ENCODE measurements around the gene PRM3.

DNA sequence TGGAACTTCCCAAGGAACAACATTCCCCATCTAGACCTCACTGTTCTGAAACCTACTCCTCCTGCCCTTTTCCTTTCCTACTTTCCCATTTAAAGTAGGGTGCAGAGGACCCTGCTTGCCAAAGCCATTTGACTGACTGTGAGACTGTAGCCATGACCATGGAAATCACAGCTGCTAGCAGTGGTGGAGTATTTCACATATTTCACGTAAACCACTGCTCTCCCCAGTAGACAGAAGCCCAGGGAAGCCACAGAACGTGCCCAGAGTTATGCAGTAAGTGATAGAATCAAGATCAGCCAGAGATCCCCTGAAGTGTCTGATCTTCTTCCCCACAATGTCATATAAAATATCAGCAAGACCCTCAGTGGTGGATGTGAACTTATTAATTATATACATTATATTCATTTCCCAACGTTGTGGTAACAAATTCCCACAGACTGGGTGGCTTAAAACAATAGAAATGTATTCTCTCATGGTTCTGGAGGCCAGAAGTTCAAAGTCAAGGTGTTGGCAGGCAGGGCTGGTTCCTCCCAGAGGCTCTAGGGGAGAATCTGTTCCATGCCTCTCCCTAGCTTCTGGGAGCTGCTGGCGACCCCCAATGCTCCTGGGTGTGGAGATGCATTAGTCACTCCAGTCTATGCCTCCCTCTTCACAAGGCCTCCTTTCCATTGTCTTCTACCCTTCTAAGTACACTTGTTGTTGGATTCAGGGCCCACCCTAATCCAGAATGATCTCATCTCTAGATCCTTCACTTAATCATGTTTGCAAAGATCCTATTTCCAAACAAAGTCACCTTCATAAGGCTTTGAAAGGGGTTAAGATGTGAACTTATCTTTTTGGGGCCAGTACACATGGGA, 28.4 kb upstream of the PRM3 start:
- TF ChIP-seq, protein P1, sequence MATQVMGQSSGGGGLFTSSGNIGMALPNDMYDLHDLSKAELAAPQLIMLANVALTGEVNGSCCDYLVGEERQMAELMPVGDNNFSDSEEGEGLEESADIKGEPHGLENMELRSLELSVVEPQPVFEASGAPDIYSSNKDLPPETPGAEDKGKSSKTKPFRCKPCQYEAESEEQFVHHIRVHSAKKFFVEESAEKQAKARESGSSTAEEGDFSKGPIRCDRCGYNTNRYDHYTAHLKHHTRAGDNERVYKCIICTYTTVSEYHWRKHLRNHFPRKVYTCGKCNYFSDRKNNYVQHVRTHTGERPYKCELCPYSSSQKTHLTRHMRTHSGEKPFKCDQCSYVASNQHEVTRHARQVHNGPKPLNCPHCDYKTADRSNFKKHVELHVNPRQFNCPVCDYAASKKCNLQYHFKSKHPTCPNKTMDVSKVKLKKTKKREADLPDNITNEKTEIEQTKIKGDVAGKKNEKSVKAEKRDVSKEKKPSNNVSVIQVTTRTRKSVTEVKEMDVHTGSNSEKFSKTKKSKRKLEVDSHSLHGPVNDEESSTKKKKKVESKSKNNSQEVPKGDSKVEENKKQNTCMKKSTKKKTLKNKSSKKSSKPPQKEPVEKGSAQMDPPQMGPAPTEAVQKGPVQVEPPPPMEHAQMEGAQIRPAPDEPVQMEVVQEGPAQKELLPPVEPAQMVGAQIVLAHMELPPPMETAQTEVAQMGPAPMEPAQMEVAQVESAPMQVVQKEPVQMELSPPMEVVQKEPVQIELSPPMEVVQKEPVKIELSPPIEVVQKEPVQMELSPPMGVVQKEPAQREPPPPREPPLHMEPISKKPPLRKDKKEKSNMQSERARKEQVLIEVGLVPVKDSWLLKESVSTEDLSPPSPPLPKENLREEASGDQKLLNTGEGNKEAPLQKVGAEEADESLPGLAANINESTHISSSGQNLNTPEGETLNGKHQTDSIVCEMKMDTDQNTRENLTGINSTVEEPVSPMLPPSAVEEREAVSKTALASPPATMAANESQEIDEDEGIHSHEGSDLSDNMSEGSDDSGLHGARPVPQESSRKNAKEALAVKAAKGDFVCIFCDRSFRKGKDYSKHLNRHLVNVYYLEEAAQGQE (IDR thresholded peaks at IDR 0.05) = no peak
- TF ChIP-seq SP1 (IDR thresholded peaks at IDR 0.05) = no peak
- no peak for TF ChIP-seq YY1 (IDR thresholded peaks at IDR 0.05)
- TF ChIP-seq, protein P2, sequence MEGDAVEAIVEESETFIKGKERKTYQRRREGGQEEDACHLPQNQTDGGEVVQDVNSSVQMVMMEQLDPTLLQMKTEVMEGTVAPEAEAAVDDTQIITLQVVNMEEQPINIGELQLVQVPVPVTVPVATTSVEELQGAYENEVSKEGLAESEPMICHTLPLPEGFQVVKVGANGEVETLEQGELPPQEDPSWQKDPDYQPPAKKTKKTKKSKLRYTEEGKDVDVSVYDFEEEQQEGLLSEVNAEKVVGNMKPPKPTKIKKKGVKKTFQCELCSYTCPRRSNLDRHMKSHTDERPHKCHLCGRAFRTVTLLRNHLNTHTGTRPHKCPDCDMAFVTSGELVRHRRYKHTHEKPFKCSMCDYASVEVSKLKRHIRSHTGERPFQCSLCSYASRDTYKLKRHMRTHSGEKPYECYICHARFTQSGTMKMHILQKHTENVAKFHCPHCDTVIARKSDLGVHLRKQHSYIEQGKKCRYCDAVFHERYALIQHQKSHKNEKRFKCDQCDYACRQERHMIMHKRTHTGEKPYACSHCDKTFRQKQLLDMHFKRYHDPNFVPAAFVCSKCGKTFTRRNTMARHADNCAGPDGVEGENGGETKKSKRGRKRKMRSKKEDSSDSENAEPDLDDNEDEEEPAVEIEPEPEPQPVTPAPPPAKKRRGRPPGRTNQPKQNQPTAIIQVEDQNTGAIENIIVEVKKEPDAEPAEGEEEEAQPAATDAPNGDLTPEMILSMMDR (IDR thresholded peaks at IDR 0.05; ENCODE audit: low read depth, low read length, missing input control) = no peak
- TF ChIP-seq NR2F2 (IDR thresholded peaks at IDR 0.05) = no peak
- TF ChIP-seq, protein P3, sequence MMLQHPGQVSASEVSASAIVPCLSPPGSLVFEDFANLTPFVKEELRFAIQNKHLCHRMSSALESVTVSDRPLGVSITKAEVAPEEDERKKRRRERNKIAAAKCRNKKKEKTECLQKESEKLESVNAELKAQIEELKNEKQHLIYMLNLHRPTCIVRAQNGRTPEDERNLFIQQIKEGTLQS (IDR thresholded peaks at IDR 0.05) = no peak
- TF ChIP-seq RAD21 (IDR thresholded peaks at IDR 0.05) = no peak
- no peak for TF ChIP-seq RXRA (IDR thresholded peaks at IDR 0.05)
- no peak for TF ChIP-seq TAF1 (conservative IDR thresholded peaks at IDR 0.05)
- TF ChIP-seq, protein P4, sequence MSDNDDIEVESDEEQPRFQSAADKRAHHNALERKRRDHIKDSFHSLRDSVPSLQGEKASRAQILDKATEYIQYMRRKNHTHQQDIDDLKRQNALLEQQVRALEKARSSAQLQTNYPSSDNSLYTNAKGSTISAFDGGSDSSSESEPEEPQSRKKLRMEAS (IDR thresholded peaks at IDR 0.05) = no peak
- TF ChIP-seq, protein P5, sequence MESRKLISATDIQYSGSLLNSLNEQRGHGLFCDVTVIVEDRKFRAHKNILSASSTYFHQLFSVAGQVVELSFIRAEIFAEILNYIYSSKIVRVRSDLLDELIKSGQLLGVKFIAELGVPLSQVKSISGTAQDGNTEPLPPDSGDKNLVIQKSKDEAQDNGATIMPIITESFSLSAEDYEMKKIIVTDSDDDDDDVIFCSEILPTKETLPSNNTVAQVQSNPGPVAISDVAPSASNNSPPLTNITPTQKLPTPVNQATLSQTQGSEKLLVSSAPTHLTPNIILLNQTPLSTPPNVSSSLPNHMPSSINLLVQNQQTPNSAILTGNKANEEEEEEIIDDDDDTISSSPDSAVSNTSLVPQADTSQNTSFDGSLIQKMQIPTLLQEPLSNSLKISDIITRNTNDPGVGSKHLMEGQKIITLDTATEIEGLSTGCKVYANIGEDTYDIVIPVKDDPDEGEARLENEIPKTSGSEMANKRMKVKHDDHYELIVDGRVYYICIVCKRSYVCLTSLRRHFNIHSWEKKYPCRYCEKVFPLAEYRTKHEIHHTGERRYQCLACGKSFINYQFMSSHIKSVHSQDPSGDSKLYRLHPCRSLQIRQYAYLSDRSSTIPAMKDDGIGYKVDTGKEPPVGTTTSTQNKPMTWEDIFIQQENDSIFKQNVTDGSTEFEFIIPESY (IDR thresholded peaks at IDR 0.05) = no peak
- TF ChIP-seq JUND (IDR thresholded peaks at IDR 0.05) = no peak
